Endothelial cell of umbilical vein (primary cell): ENCODE data around the gene TPCN1. TPM values are rescaled to one million over a fixed set of nuclear protein-coding genes. Genes with fewer than 3 reads are reported as not detected.

Source experiments
- BruUV-seq: library from RNA; stranded (reverse); fragments of 400-500 nt; replicated peaks from 2 replicates; lab custom pipeline; 2021; lab: Mats Ljungman, UMichigan
- CTCF ChIA-PET: fragments of 300-600, 350-600 bp; sonication (Branson Sonifier 250); formaldehyde crosslinking; loops from one replicate; lab custom pipeline; 2021; ENCODE audit warnings: antibody characterized with exemption, inconsistent platforms; lab: Charles Lee
- POLR2A ChIA-PET: fragments of 300-600, 350-600 bp; sonication (Branson Sonifier 250); formaldehyde crosslinking; loops from one replicate; lab custom pipeline; 2021; ENCODE audit warnings: antibody characterized with exemption, inconsistent platforms; lab: Charles Lee
- DNase-seq: peaks from one replicate; pipeline ENCODE4 v3.0.0-alpha.2; 2011; ENCODE audit warnings: low read depth, low spot score
- FAIRE-seq: peaks from 2 replicates; lab custom pipeline; 2011; peaks lifted over from hg19 to GRCh38; lab: Jason Lieb, UNC
- H2AFZ ChIP-seq: 2 replicates; pipeline ENCODE4 v1.6.0; 2012; ENCODE audit warnings: low read depth, low read length, control low read depth, inconsistent platforms
- H3K27ac ChIP-seq: 2 replicates; pipeline ENCODE4 v1.5.1; 2011; ENCODE audit warnings: low read depth, mild to moderate bottlenecking, control low read depth, low read length, moderate library complexity; ENCODE audit not compliant: insufficient read depth
- H3K27me3 ChIP-seq, 2 experiments: 2 replicates each; pipeline versions ENCODE4 v1.6.0 to v1.6.1; 2011; ENCODE audit warnings: low read length in 2 of 2, mixed read lengths in 1 of 2; ENCODE audit not compliant: control insufficient read depth in 2 of 2, insufficient read depth in 2 of 2
- H3K36me3 ChIP-seq, 2 experiments: 2 replicates in 1 of 2; 3 replicates in 1 of 2; pipeline ENCODE4 v1.5.1; 2011; ENCODE audit warnings: low read length in 2 of 2, mild to moderate bottlenecking in 1 of 2, moderate library complexity in 1 of 2; ENCODE audit not compliant: control insufficient read depth in 2 of 2, insufficient read depth in 2 of 2; ENCODE audit errors: extremely low read depth in 1 of 2
- H3K4me1 ChIP-seq: 3 replicates; pipeline ENCODE4 v1.5.1; 2011; ENCODE audit warnings: mild to moderate bottlenecking, low read length; ENCODE audit not compliant: control insufficient read depth, insufficient read depth; ENCODE audit errors: extremely low read depth
- H3K4me2 ChIP-seq: 2 replicates; pipeline ENCODE4 v1.6.1; 2011; ENCODE audit warnings: low read length, control low read depth, mixed read lengths; ENCODE audit not compliant: insufficient read depth
- H3K4me3 ChIP-seq, 3 experiments: fragments of 200-600 bp in 1 of 3; sonication (generic), shearing (Covaris generic) in 1 of 3; replicated peaks in 1 of 3; 2 replicates each; pipeline ENCODE4 v1.5.1; 2011 to 2016; ENCODE audit warnings: control low read depth in 3 of 3, low read length in 3 of 3, mild to moderate bottlenecking in 2 of 3, inconsistent platforms in 1 of 3, low read depth in 1 of 3, moderate library complexity in 1 of 3; ENCODE audit not compliant: insufficient read depth in 1 of 3
- H3K79me2 ChIP-seq: 2 replicates; pipeline ENCODE4 v1.6.0; 2012; ENCODE audit warnings: low read length, inconsistent platforms; ENCODE audit not compliant: control insufficient read depth, insufficient read depth
- H3K9ac ChIP-seq: replicated peaks from 2 replicates; pipeline ENCODE3; 2011; ENCODE audit warnings: low read length, control low read depth; ENCODE audit not compliant: insufficient read depth; ENCODE audit errors: extremely low read depth
- H3K9me1 ChIP-seq: replicated peaks from 3 replicates; pipeline ENCODE4 v1.6.0; 2011; ENCODE audit warnings: mild to moderate bottlenecking, low read length; ENCODE audit not compliant: control insufficient read depth, insufficient read depth; ENCODE audit errors: extremely low read depth
- H3K9me3 ChIP-seq: replicated peaks from 2 replicates; pipeline ENCODE4 v1.5.1; 2012; ENCODE audit warnings: low read length, inconsistent platforms; ENCODE audit not compliant: control insufficient read depth, insufficient read depth
- H4K20me1 ChIP-seq: replicated peaks from 2 replicates; pipeline ENCODE3; 2011; ENCODE audit warnings: mild to moderate bottlenecking, low read length; ENCODE audit not compliant: control insufficient read depth, insufficient read depth; ENCODE audit errors: extremely low read depth
- FOS ChIP-seq: IDR thresholded peaks from 2 replicates; pipeline ENCODE4 v1.6.1; 2011; ENCODE audit warnings: mild to moderate bottlenecking, low read length, moderate library complexity, borderline replicate concordance; ENCODE audit not compliant: insufficient read depth
- GATA2 ChIP-seq: IDR thresholded peaks from 2 replicates; pipeline ENCODE4 v1.7.0; 2011; ENCODE audit warnings: low read depth, mild to moderate bottlenecking, moderate library complexity, mixed read lengths, low read length; ENCODE audit not compliant: insufficient read length, insufficient read depth
- JUN ChIP-seq: IDR thresholded peaks from 2 replicates; pipeline ENCODE4 v1.6.1; 2011; ENCODE audit warnings: borderline replicate concordance, low read depth; ENCODE audit not compliant: insufficient read length, insufficient read depth
- MYC ChIP-seq: IDR thresholded peaks from one replicate; pipeline ENCODE4 v1.6.1; 2011; ENCODE audit warnings: mild to moderate bottlenecking, low read depth, low read length
- POLR2A ChIP-seq: IDR thresholded peaks from 2 replicates; pipeline ENCODE4 v1.6.1; 2012; ENCODE audit warnings: low read depth, mild to moderate bottlenecking, control low read depth, low read length
- POLR2AphosphoS5 ChIP-seq: IDR thresholded peaks from 2 replicates; pipeline ENCODE4 v1.6.1; 2012; ENCODE audit warnings: low read depth, mild to moderate bottlenecking, control low read depth, low read length, moderate library complexity; ENCODE audit not compliant: insufficient read depth
- dilution Hi-C: fragments of 300-500 bp; cut with MboI; formaldehyde crosslinking; loops from one replicate; pipeline ENCODE4 v1.15.0; 2019; ENCODE audit warnings: low sequenced_read_pairs; ENCODE audit not compliant: extremely low pct_ligation_motif_present
- intact Hi-C: fragments of 100-400 bp; cut with micrococcal nuclease; formaldehyde crosslinking; loops from one replicate; pipeline ENCODE4 v1.10.0; 2022
- polyA plus RNA-seq, 4 experiments: library from polyadenylated mRNA; depleted of rRNA in 3 of 4; stranded (reverse) in 3 of 4; unstranded in 1 of 4; fragments of >200 nt; gene quantifications; 2 replicates each; pipeline versions ENCODE4 v1.2.1 to v1.2.3, GENCODE V29; 2011 to 2012; ENCODE audit warnings: missing spikeins in 1 of 4
- total RNA-seq: library from RNA; stranded (reverse); gene quantifications from 2 replicates; pipeline ENCODE4 v1.2.3, GENCODE V29; 2021
- TF ChIP-seq, protein P1 (sequence below): IDR thresholded peaks from 2 replicates; pipeline ENCODE4 v1.6.1; 2011; ENCODE audit not compliant: insufficient read depth, insufficient read length

Gene TPCN1
- total and polyA plus RNA-seq, 2 donors (not counting 3 experiments of a cell fraction or from before 2014, with no cell fraction given) = 19.5 to 28.3 TPM

DNA sequence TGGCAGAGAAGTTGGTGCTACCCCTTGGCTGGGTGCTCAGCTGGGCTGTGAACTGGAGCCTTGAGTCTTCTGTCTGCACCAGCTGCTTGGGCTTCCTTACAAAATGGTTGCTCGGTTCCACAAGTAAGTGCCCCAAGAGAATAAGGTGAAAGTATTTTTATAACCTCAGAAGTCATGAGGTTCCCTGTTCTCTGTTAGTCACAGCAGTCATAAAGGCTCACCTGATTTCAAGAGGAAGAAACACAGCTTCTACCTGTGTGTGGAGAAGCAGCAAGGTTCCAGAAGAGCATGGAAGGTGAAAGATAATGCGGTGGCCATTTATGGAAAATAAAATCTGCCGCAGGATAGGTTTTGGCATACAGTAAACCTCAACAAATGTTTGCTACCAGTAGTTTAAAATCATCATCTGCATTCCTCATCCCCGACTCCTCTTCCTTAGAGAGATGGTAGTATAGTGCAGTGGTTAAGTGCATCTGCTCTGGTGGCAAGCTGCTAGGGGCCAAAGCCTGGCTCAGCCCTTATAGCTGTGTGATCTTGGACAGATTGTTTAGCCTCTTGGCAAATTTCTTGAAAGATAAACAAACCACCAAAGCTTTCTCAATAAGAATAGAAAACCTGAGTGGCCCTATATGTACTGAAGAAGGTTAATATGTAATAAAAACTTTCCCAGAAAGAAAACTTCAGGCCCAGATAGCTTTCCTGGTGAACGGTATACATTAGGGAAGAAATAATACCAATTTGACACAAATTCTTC, 32.4 kb downstream of the TPCN1 start:
- Histone ChIP-seq H3K79me2 (no peaks in the 10 kb centered on the region), H4K20me1 (no peaks in the 10 kb centered on the region), H3K4me1 (no peaks in the 10 kb centered on the region), H2AFZ (no peak overlapping the region), H3K36me3 (peaks cover 0 to 3% of the 10 kb centered on the region in 2 experiments), H3K4me2 (no peak overlapping the region), H3K4me3 (no peak overlapping the region), H3K9me3 (no peaks in the 10 kb centered on the region), H3K27ac (no peak overlapping the region), H3K27me3 (no peaks in the 10 kb centered on the region), H3K9ac (no peak overlapping the region), H3K9me1 (no peaks in the 10 kb centered on the region)
- intact Hi-C loops (no loop called here), dilution Hi-C loops (no loop called here)
- DNase-seq = no peak
- no TSS peak for BruUV-seq
- CTCF ChIA-PET = interaction anchor here (0.9 kb wide), 1 partner anchor 9 kb away, joined by 3 read pairs; no protein-coding TSS in a partner anchor
- POLR2A ChIA-PET = interaction anchor here (0.6 kb wide), 1 partner anchor 78 kb away, joined by 3 read pairs; no protein-coding TSS in a partner anchor
- TF ChIP-seq POLR2A (no peak), JUN (no peak), POLR2AphosphoS5 (no peak), MYC (no peak), FOS (no peak), GATA2 (no peak)
- TF ChIP-seq, protein P1, sequence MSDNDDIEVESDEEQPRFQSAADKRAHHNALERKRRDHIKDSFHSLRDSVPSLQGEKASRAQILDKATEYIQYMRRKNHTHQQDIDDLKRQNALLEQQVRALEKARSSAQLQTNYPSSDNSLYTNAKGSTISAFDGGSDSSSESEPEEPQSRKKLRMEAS = no peak
- no peak for FAIRE-seq
